C4-2B (cell line): ENCODE measurements around the gene CERK.

Experiments
- H3K27ac ChIP-seq: fragments of 450-650 bp; 2 replicates; pipeline ENCODE4 v1.5.1; 2017
- CTCF ChIP-seq: fragments of 450-650 bp; conservative IDR thresholded peaks from 2 replicates; pipeline ENCODE4 v1.5.1; 2017; ENCODE audit warnings: mild to moderate bottlenecking
- ZFX ChIP-seq: fragments of 450-650 bp; IDR thresholded peaks from 2 replicates; pipeline ENCODE4 v1.6.1; 2017

Gene CERK

DNA sequence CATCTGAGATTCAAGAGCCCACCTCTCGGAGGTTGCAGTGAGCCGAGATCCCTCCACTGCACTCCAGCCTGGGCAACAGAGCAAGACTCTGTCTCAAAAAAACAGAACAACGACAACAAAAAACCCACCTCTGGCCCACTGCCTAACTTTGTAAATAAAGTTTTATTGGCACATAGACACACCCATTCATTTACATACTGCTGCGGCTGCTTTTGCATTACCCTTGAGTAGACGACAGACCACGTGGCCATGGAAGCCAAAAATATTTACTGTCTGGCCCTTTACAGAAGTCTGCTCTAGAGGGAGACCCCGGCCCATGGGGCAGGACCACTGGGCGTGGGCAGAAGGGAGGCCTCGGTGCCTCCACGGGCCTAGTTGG is 70.8 kb downstream of the CERK start:
- TF ChIP-seq ZFX = no peak
- no peak for TF ChIP-seq CTCF
- no peak overlapping the region for H3K27ac ChIP-seq

DNA sequence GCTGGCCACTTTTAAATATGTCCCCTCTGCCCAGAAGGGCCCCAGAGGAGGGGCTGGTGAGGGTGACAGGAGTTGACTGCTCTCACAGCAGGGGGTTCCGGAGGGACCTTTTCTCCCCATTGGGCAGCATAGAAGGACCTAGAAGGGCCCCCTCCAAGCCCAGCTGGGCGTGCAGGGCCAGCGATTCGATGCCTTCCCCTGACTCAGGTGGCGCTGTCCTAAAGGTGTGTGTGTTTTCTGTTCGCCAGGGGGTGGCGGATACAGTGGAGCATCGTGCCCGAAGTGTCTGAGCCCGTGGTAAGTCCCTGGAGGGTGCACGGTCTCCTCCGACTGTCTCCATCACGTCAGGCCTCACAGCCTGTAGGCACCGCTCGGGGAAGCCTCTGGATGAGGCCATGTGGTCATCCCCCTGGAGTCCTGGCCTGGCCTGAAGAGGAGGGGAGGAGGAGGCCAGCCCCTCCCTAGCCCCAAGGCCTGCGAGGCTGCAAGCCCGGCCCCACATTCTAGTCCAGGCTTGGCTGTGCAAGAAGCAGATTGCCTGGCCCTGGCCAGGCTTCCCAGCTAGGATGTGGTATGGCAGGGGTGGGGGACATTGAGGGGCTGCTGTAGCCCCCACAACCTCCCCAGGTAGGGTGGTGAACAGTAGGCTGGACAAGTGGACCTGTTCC is 71.3 kb downstream of the CERK start:
- TF ChIP-seq ZFX (no peak), CTCF (no peak)
- H3K27ac ChIP-seq = no peak overlapping the region

GRCh38 chr22:46665751-46666280 is 72.2 kb downstream of the CERK start:
- no peak overlapping the region for H3K27ac ChIP-seq
- no peak for TF ChIP-seq CTCF
- no peak for TF ChIP-seq ZFX

GRCh38 chr22:46665151-46665695 is 72.8 kb downstream of the CERK start:
- TF ChIP-seq CTCF (no peak), ZFX (no peak)
- no peak overlapping the region for H3K27ac ChIP-seq

DNA sequence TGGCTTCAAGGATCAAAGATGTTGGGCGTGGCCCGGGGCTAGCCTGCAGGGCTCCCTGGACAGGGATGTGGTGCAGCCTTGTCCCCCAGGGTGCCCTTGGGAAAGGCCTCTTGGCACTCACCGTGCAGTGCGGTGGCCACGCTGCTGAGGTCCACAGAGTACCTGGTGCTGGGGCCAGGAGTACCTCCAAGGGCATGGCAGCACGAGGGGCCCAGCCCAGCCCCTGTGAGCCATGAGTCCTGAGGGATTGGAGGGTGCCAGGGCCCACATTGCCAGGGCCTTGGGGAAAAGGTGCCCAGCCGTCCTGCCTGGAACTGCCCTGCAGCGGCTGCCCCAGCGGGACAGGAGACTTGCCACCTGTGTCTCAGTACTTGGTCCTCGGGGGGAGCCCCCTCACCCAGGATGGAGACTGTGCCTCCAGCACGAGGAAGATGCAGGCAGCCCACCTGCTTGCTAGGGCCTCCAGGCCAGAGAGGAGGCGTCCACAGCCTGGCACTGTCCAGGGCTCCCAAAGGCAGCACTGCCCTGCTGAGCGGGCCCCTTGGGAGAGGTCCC is 73.7 kb downstream of the CERK start:
- TF ChIP-seq ZFX (no peak), CTCF (no peak)
- no peak overlapping the region for H3K27ac ChIP-seq

- TF ChIP-seq CTCF = no peak
- TF ChIP-seq ZFX = no peak
- no peak overlapping the region for H3K27ac ChIP-seq
Measured at GRCh38 chr22:46663436-46664100, 74.5 kb downstream of the CERK start.

- no peak for TF ChIP-seq CTCF
- no peak for TF ChIP-seq ZFX
- no peak overlapping the region for H3K27ac ChIP-seq
Measured at GRCh38 chr22:46663001-46663400, 75.1 kb downstream of the CERK start.
